Sigmoid colon (tissue), 7 donors: ENCODE results near the gene MYO10. TPM values are rescaled to one million over a fixed set of nuclear protein-coding genes. Genes with fewer than 3 reads are reported as not detected.

Source experiments
- DNase-seq: peaks from one replicate; pipeline ENCODE4 v3.0.0-alpha.2; 2019
- H3K27ac ChIP-seq, 4 donors: fragments of 200-600 bp; sonication (generic); one replicate each; pipeline ENCODE4 v1.5.1; 2016 to 2019; ENCODE audit warnings: mild to moderate bottlenecking in 1 of 4
- H3K27me3 ChIP-seq, 3 donors: fragments of 200-600 bp; sonication (generic); one replicate each; pipeline ENCODE4 v1.5.1; 2019; ENCODE audit warnings: mild to moderate bottlenecking in 1 of 3
- H3K36me3 ChIP-seq, 4 donors: fragments of 200-600 bp; sonication (generic); one replicate each; pipeline ENCODE4 v1.5.1; 2016 to 2019
- H3K4me1 ChIP-seq, 4 donors: fragments of 200-600 bp; sonication (generic); one replicate each; pipeline ENCODE4 v1.5.1; 2017 to 2019
- H3K4me3 ChIP-seq, 4 donors: fragments of 200-600 bp; sonication (generic); one replicate each; pipeline ENCODE4 v1.5.1; 2017 to 2019; ENCODE audit warnings: mild to moderate bottlenecking in 2 of 4, moderate library complexity in 1 of 4
- H3K9me3 ChIP-seq, 4 donors: fragments of 200-600 bp in 3 of 4; sonication (generic) in 3 of 4; one replicate each; pipeline versions ENCODE4 v1.5.1 to v1.6.1; 2013 to 2019
- EP300 ChIP-seq, 4 donors: sonication (generic); formaldehyde crosslinking; IDR thresholded peaks; one replicate each; pipeline ENCODE4 v1.6.1; 2017; ENCODE audit warnings: antibody characterized with exemption in 4 of 4
- POLR2A ChIP-seq, 2 donors: fragments of 450-650 bp; IDR thresholded peaks; one replicate each; pipeline ENCODE4 v1.6.1; 2016; ENCODE audit warnings: antibody characterized with exemption in 2 of 2, mild to moderate bottlenecking in 2 of 2, moderate library complexity in 2 of 2
- POLR2AphosphoS5 ChIP-seq, 4 donors: sonication (generic); formaldehyde crosslinking; IDR thresholded peaks; one replicate each; pipeline ENCODE4 v1.6.1; 2017; ENCODE audit warnings: antibody characterized with exemption in 4 of 4
- WGBS, 2 donors: extraction: QIAGEN DNeasy Blood & Tissue Kit; methylation state at CpG; one replicate each; pipeline ENCODE4 v1.1.7; 2013; 5-methylcytosine and 5-hydroxymethylcytosine counted together
- intact Hi-C: fragments of 100-400 bp; cut with DNase I; formaldehyde crosslinking; loops from one replicate; pipeline ENCODE4 v1.15.1; 2023
- polyA plus RNA-seq, 3 donors: library from polyadenylated mRNA; stranded (reverse); fragments of 200-250 nt; gene quantifications; one replicate each; pipeline ENCODE4 v1.2.3, GENCODE V29; 2013
- total RNA-seq, 4 donors: library from RNA; depleted of rRNA; stranded (reverse); fragments of >200 nt; gene quantifications; one replicate each; pipeline ENCODE4 v1.1.0, GENCODE V29; 2016
- TF ChIP-seq, protein P1 (sequence below), 4 experiments: fragments of 450-650 bp in 3 of 4; fragments of 200-600 bp in 1 of 4; IDR thresholded peaks; one replicate each; pipeline ENCODE4 v1.5.1; 2016 to 2019; ENCODE audit warnings: antibody characterized with exemption in 4 of 4, mild to moderate bottlenecking in 3 of 4, moderate library complexity in 2 of 4
- donor health status: healthy with polysubstance abuse.
- donor health status: Bipolar disorder and iron deficiency.
- donor health status: healthy.

The MYO10 gene
- total and polyA plus RNA-seq, 7 donors: 3.9 to 20.3 (median 8.3) TPM

GRCh38 chr5:16849181-16849580 lies 86.9 kb downstream of the MYO10 start:
- H3K27ac ChIP-seq: no peak overlapping the region
- no peaks in the 10 kb centered on the region for H3K9me3 ChIP-seq
- DNase-seq: no peak
- no peaks in the 10 kb centered on the region for H3K4me1 ChIP-seq
- intact Hi-C loops: no loop called here
- TF ChIP-seq POLR2AphosphoS5 (IDR thresholded peaks at IDR 0.05): no peak
- no peak for TF ChIP-seq POLR2A (IDR thresholded peaks at IDR 0.05)
- no peak for TF ChIP-seq EP300 (IDR thresholded peaks at IDR 0.05)
- TF ChIP-seq, protein P1, sequence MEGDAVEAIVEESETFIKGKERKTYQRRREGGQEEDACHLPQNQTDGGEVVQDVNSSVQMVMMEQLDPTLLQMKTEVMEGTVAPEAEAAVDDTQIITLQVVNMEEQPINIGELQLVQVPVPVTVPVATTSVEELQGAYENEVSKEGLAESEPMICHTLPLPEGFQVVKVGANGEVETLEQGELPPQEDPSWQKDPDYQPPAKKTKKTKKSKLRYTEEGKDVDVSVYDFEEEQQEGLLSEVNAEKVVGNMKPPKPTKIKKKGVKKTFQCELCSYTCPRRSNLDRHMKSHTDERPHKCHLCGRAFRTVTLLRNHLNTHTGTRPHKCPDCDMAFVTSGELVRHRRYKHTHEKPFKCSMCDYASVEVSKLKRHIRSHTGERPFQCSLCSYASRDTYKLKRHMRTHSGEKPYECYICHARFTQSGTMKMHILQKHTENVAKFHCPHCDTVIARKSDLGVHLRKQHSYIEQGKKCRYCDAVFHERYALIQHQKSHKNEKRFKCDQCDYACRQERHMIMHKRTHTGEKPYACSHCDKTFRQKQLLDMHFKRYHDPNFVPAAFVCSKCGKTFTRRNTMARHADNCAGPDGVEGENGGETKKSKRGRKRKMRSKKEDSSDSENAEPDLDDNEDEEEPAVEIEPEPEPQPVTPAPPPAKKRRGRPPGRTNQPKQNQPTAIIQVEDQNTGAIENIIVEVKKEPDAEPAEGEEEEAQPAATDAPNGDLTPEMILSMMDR (IDR thresholded peaks at IDR 0.05): no peak
- no peaks in the 10 kb centered on the region for H3K27me3 ChIP-seq
- no peaks in the 10 kb centered on the region for H3K36me3 ChIP-seq
- 92 to 95% methylated on average over 3 of the region's 3 CpGs for WGBS, 2 donors
- no peak overlapping the region for H3K4me3 ChIP-seq

DNA sequence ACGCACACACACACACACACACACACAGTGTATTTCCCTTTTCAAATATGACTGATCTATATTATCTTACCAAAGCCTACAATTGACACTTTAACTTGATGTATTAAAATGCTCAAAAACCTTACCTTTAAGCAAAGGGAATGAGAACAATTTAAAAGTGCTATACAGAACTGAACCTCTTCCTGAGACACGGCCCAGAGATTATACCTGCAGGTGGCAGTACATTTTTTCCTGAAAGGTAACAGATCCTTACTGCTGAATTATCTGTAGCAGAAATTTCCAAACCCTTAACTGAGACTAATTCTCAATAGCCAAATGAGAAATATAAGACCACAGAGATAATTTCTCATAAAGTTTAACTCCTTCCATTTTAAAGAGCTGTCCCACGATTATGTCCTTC lies 91.1 kb downstream of the MYO10 start:
- no peak for DNase-seq
- intact Hi-C loops: no loop called here

DNA sequence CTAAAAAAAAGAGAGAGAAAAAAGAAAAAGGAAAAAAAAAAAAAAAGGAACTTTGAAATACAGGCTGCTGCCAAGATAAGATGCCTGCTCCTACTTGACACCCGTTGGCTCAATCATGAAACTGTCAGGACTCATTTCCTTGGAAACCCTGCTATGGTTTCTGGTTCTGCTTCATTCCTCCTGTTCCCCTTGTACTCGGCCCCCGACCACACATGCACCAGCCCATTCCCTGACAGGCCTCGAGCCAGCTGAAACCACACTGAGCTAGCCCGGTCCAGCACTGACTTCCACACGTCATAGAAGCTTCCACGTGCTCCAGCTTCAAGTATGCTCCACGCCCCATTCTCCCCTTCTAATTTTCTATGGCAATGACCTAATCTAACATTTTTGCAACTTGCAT lies 93.2 kb downstream of the MYO10 start:
- 52 to 78% methylated on average over 8 of the region's 8 CpGs for WGBS, 2 donors
- H3K9me3 ChIP-seq: no peaks in the 10 kb centered on the region
- no peak for DNase-seq
- H3K36me3 ChIP-seq: no peaks in the 10 kb centered on the region
- no peaks in the 10 kb centered on the region for H3K4me1 ChIP-seq
- no peaks in the 10 kb centered on the region for H3K27me3 ChIP-seq
- H3K27ac ChIP-seq: no peak overlapping the region
- H3K4me3 ChIP-seq: no peak overlapping the region
- intact Hi-C loops: no loop called here
- TF ChIP-seq EP300 (IDR thresholded peaks at IDR 0.05) (no peak), POLR2AphosphoS5 (IDR thresholded peaks at IDR 0.05) (no peak), POLR2A (IDR thresholded peaks at IDR 0.05) (no peak)
- TF ChIP-seq, protein P1 (IDR thresholded peaks at IDR 0.05): no peak

More for the DNA sequence above, 91.1 kb downstream of the MYO10 start:
- H3K36me3 ChIP-seq: no peaks in the 10 kb centered on the region
- H3K9me3 ChIP-seq: no peaks in the 10 kb centered on the region
- TF ChIP-seq POLR2AphosphoS5 (IDR thresholded peaks at IDR 0.05): no peak
- TF ChIP-seq, protein P1 (IDR thresholded peaks at IDR 0.05): peak in 1 of 4 experiments; percentile 18
- H3K4me3 ChIP-seq: no peak overlapping the region
- H3K27ac ChIP-seq: no peak overlapping the region
- H3K4me1 ChIP-seq: no peaks in the 10 kb centered on the region
- WGBS, 2 donors: 64 to 85% methylated on average over 3 of the region's 3 CpGs
- H3K27me3 ChIP-seq: no peaks in the 10 kb centered on the region

DNA sequence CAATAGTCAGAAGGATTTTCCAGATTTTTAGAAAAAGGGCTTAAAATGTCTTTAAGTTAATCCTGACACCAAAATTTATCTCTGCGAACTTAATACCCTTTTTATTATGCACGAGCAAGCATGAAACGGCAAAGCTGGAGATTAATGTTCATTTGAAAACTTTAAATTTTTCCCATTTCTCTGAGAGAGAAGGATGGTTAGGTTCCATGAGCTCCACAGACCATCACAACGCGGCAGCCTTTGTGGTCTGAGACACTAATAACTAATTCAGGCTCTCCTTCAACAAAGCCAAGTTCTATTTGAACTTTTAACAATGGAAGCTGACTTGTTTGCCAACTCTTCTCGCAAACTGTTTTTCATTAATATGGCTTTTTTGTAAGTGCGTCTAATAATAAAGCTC lies 94.7 kb downstream of the MYO10 start:
- 79 to 84% methylated on average over 7 of the region's 7 CpGs for WGBS, 2 donors
- Histone ChIP-seq H3K4me1 (no peaks in the 10 kb centered on the region), H3K4me3 (no peak overlapping the region), H3K27ac (no peak overlapping the region), H3K9me3 (no peaks in the 10 kb centered on the region), H3K27me3 (no peaks in the 10 kb centered on the region), H3K36me3 (no peaks in the 10 kb centered on the region)
- DNase-seq: no peak
- intact Hi-C loops: no loop called here
- no peak for TF ChIP-seq POLR2A (IDR thresholded peaks at IDR 0.05)
- TF ChIP-seq, protein P1 (IDR thresholded peaks at IDR 0.05): no peak
- TF ChIP-seq POLR2AphosphoS5 (IDR thresholded peaks at IDR 0.05): no peak
- no peak for TF ChIP-seq EP300 (IDR thresholded peaks at IDR 0.05)

DNA sequence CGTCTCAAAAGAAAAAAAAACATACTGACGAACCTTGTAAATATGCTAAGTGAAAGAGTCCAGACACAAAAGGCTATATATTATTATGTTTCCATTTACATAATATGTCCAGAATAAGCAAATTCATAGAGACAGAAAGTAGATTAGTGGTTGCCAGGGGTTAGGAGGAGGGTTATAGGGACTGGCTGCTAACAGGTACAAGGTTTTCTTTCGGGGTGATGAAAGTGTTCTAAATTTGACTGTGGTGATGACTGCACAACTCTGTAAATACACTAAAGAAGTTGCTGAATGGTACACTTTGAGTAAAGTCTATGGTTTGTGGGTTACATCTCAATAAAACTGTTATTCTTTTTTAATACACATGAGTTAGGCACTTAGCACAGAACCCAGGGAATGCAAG lies 98.8 kb downstream of the MYO10 start:
- intact Hi-C loops: no loop called here
- H3K27me3 ChIP-seq: no peaks in the 10 kb centered on the region
- no peaks in the 10 kb centered on the region for H3K9me3 ChIP-seq
- H3K27ac ChIP-seq: no peak overlapping the region
- TF ChIP-seq, protein P1 (IDR thresholded peaks at IDR 0.05): no peak
- no peak for TF ChIP-seq POLR2A (IDR thresholded peaks at IDR 0.05)
- no peak for TF ChIP-seq POLR2AphosphoS5 (IDR thresholded peaks at IDR 0.05)
- TF ChIP-seq EP300 (IDR thresholded peaks at IDR 0.05): no peak
- no peak overlapping the region for H3K4me3 ChIP-seq
- no peaks in the 10 kb centered on the region for H3K36me3 ChIP-seq
- no peak for DNase-seq
- 78 to 92% methylated on average over 3 of the region's 3 CpGs for WGBS, 2 donors
- H3K4me1 ChIP-seq: no peaks in the 10 kb centered on the region
